AG08395 (cell line): ENCODE data around the gene NECTIN3.

Experiments used
- DNase-seq: peaks from one replicate; pipeline ENCODE4 v3.0.0; 2012; ENCODE audit warnings: mixed read lengths, low spot score

Gene NECTIN3

GRCh38 chr3:111071257-111072030, at the start of gene NECTIN3:
Gene NECTIN3, plus strand, starts transcription at chr3:111071816. Its CDS starts 202 bp downstream, at chr3:111072018.
- DNase-seq, result peak; percentile 95

GRCh38 chr3:111027868-111028267, 43.7 kb upstream of the NECTIN3 start:
- no peak for DNase-seq

DNA sequence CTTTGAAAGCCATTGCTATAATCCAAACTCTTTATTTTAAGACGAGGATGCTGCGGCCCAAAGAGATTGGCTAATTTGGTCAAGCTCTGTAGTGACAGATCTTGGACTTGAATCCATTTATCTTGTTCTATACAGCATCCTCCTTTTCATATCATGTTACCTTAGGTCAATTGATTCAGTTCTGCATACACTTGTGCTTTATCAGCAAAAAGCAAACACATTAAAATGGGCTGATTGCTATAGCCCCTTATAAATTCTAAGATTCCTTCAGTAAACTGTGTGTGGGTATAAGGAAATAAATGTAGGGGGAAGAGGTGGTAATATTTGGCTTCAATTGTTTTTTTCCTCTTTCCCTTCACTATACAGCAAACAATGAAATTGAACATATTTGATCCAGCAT, 40.1 kb upstream of the NECTIN3 start:
- no peak for DNase-seq

DNA sequence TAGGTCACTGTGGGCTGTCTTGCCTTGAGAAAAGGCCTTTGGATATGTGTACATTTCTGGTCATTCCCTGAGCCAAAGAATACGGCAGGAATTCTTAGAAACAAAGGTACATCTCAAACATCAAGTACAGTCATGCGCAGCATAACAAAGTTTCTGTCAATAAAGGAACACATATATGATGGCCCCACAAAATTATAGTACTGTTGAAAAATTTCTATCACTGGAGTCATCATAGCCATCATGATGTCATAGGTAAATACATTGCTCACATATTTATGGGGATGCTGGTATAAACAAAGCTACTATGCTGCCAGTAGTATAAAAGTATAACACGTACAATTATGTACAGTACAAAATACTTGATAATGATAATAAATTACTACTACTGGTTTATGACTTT, 38.9 kb upstream of the NECTIN3 start:
- no peak for DNase-seq

GRCh38 chr3:111033470-111034050, 38.1 kb upstream of the NECTIN3 start:
- DNase-seq, result no peak

GRCh38 chr3:111035316-111035715, 36.3 kb upstream of the NECTIN3 start:
- DNase-seq, result no peak

- DNase-seq, result no peak
Observed at GRCh38 chr3:111035902-111036301, 35.7 kb upstream of the NECTIN3 start.

DNA sequence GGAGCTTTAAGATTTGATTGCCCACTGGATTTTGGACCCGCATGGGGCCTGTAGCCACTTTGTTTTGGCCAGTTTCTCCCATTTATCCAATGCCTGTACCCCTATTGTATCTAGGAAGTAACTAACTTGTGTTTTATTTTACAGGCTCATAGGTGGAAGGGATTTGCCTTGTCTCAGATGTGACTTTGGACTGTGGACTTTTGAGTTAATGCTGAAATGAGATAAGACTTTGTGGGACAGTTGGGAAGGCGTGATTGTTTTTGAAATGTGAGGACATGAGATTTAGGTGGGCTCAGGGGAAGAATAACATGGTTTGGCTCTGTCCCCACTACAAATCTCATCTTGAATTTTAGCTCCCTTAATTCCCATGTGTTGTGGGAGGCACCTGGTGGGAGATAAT, 30.7 kb upstream of the NECTIN3 start:
- no peak for DNase-seq

DNA sequence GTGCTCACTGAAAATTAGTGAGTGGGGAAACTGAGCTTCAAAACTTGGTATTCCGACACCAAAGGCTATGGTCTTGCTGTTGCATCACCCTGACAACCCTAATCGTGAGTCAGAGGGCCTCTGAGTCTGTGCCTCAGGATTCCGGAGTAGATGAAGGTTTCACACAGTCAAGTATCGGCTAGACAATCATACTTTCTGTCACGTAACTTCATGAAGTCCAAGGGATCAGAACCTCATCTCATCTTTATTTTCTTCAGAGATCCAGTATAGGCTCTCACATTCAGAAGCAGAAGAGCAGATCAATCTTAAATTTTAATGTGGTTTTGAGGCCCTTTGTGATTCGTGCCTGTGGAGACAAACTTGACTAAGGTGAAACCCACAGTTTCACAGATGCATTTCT, 26.1 kb upstream of the NECTIN3 start:
- DNase-seq, result no peak

DNA sequence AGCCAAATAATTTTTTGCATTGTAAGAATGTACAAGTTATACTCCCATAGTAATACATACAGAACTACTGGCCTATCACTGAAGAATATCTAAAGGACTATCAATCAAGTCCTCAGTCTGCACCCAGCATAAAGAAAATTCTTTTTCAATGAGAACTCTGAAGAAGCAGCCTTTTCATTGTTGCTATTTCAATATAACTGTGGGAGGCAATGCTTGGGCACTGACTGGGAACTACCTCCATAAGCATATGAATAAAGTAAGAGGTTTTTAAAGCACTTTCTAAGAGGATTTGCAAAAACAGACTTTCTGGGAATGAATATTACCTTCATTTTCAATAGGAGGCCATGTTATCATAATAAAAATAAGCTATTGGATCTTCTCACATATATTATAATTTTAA, 24.6 kb upstream of the NECTIN3 start:
- no peak for DNase-seq

- DNase-seq, result no peak
Observed at GRCh38 chr3:111047812-111048435, 23.7 kb upstream of the NECTIN3 start.

GRCh38 chr3:111051354-111051753, 20.3 kb upstream of the NECTIN3 start:
- no peak for DNase-seq

GRCh38 chr3:111068574-111068973, 3.0 kb upstream of the NECTIN3 start:
- DNase-seq, result no peak

DNA sequence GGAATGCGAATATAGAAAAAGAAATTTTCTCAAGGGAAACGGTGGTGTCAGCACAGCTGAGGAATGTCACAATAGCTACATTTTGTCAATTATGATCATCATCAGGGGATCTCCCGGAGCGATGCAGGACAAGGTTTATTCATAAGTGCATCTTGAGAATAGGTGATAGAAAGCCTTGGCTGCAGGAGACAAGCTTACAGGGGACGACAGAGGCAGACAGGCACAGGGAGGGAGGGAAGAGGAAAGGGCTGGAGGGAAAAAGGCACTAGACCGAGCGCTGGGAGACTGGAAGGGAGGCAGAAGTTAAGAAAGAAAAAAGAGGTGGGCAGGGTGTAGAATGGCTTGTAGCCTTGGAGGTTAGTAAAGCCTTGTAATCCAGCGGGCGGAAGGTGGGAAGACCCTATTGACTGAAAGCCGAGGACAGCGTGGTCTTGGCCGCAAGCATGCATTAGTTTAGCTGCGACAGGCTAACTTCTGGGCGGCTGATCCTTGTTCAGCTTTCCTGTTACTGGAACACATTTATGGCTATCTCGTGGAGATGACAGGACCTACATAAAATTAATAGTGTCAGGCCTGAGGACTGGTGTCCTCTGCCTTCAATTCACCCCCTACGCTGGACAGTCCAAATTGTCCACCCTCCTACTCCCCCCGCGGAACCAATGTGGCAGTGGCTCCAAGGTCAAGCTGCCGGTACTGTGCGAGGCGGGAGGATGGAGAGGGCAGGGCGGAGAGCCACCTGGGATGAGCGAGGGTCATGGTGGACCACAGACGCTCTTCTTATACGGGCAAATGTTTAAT, 1.4 kb upstream of the NECTIN3 start:
- peak; percentile 9 for DNase-seq

GRCh38 chr3:111070772-111071256, 802 bp upstream of the NECTIN3 start:
- DNase-seq, result no peak

GRCh38 chr3:111072031-111072921, 660 bp downstream of the NECTIN3 start:
- peak; percentile 8 for DNase-seq

DNA sequence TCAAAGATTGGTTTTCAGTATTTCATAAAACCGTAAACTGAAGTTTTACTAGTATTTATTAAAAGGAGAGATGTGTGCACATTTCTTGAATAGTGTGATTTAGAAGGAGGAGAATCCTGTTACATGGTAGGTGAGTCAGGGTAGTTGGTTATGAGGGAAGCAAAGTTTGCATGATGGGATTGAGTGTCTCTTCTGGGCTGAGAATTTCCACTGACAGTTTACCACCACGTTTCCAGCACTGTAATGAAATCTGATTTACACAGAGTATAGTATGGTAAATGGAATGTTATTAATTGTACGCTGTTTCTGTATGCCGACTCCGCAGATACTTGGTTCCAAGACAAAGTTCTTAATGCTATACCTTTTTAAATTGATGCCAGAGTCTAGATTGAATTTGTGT, 1.6 kb downstream of the NECTIN3 start:
- peak; percentile 12 for DNase-seq

GRCh38 chr3:111076732-111077131, 5.1 kb downstream of the NECTIN3 start:
- no peak for DNase-seq

DNA sequence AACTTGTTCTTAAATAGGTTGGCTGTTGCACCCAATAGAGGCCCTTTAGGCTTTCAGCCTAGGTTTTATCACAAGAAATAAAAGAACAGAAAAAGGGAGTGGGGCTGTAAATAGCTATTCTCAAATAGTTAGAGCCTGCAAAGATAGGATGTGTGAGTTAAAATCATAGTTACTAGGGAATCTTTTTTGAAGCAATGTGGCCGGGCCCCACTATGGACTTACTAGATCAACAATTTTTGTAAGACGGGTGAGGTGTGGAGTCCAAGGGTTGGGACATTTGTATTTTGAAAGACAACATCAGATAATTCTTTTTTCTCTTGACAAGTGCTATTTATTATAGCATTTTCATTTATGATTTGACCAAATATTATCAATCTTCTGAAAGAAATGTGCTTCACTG, 5.8 kb downstream of the NECTIN3 start:
- no peak for DNase-seq

- DNase-seq, result peak; percentile 39
Observed at GRCh38 chr3:111080413-111080812, 8.8 kb downstream of the NECTIN3 start.

- DNase-seq, result peak; percentile 58
Observed at GRCh38 chr3:111081008-111081545, 9.5 kb downstream of the NECTIN3 start.
